Middle frontal gyrus (tissue), 1 donor: ENCODE measurements around the gene PLD3.
A peak's percentile ranks its signal among the peaks of the same experiment; 100 is the strongest.
"Not testable (repeated sequence)": the region's sequence is repeated elsewhere in the genome, so short reads cannot be mapped to it uniquely, and the experiment has no call there.

Experiments
- DNase-seq: peaks from one replicate; pipeline ENCODE4 v3.0.0-alpha.2; 2015; ENCODE audit warnings: low spot score; ENCODE audit errors: extremely low spot score

PLD3 gene

GRCh38 chr19:40362160-40362559 lies 13.7 kb downstream of the PLD3 start:
- no peak for DNase-seq

GRCh38 chr19:40363069-40363468 lies 14.6 kb downstream of the PLD3 start:
- DNase-seq: no peak

- no peak for DNase-seq
Measured at GRCh38 chr19:40365010-40365409, 16.5 kb downstream of the PLD3 start.

- peak; percentile 33 for DNase-seq
Measured at GRCh38 chr19:40365613-40366401, 17.3 kb downstream of the PLD3 start.

- peak; percentile 47 for DNase-seq
Measured at GRCh38 chr19:40366697-40367561, 18.4 kb downstream of the PLD3 start.

GRCh38 chr19:40367577-40368434 lies 19.3 kb downstream of the PLD3 start:
- DNase-seq: no peak

GRCh38 chr19:40369797-40370196 lies 21.3 kb downstream of the PLD3 start:
- DNase-seq: no peak

GRCh38 chr19:40370253-40370652 lies 21.8 kb downstream of the PLD3 start:
- DNase-seq: not testable (repeated sequence)

- DNase-seq: no peak
Measured at GRCh38 chr19:40370997-40371801, 22.7 kb downstream of the PLD3 start.

GRCh38 chr19:40371802-40372122 lies 23.3 kb downstream of the PLD3 start:
- DNase-seq: no peak

GRCh38 chr19:40374084-40374483 lies 25.6 kb downstream of the PLD3 start:
- DNase-seq: no peak

- DNase-seq: no peak
Measured at GRCh38 chr19:40376286-40376862, 27.9 kb downstream of the PLD3 start.

- no peak for DNase-seq
Measured at GRCh38 chr19:40377876-40378385, 29.4 kb downstream of the PLD3 start.

GRCh38 chr19:40378509-40378908 lies 30.0 kb downstream of the PLD3 start:
- no peak for DNase-seq

- DNase-seq: no peak
Measured at GRCh38 chr19:40379446-40380198, 31.1 kb downstream of the PLD3 start.

- DNase-seq: no peak
Measured at GRCh38 chr19:40380199-40381037, 31.9 kb downstream of the PLD3 start.

GRCh38 chr19:40381321-40381720 lies 32.8 kb downstream of the PLD3 start:
- DNase-seq: no peak

- no peak for DNase-seq
Measured at GRCh38 chr19:40383668-40384248, 35.3 kb downstream of the PLD3 start.
